ENCODE measurements around the gene MPP3. TPM values are rescaled to one million over a fixed set of nuclear protein-coding genes. Genes with fewer than 3 reads are reported as not detected.

MPP3 gene
- polyA plus RNA-seq, 12 donors = 3.1 to 42.0 (median 4.3) TPM; not detected in 1

- no peak for DNase-seq
Measured at GRCh38 chr17:43864161-43864984, 31.4 kb upstream of the MPP3 start.

GRCh38 chr17:43861960-43862359 is 29.0 kb upstream of the MPP3 start:
- no peak for DNase-seq

GRCh38 chr17:43860927-43861622 is 28.1 kb upstream of the MPP3 start:
- no peak for DNase-seq

GRCh38 chr17:43860077-43860725 is 27.3 kb upstream of the MPP3 start:
- DNase-seq = no peak

- no peak for DNase-seq
Measured at GRCh38 chr17:43857957-43858600, 25.1 kb upstream of the MPP3 start.

- DNase-seq = no peak
Measured at GRCh38 chr17:43857141-43857540, 24.2 kb upstream of the MPP3 start.

GRCh38 chr17:43856141-43856540 is 23.2 kb upstream of the MPP3 start:
- DNase-seq = no peak

- no peak for DNase-seq
Measured at GRCh38 chr17:43855061-43855460, 22.1 kb upstream of the MPP3 start.

GRCh38 chr17:43854498-43854897 is 21.6 kb upstream of the MPP3 start:
- DNase-seq = no peak

GRCh38 chr17:43853546-43853945 is 20.6 kb upstream of the MPP3 start:
- DNase-seq = no peak

- DNase-seq = no peak
Measured at GRCh38 chr17:43852571-43852970, 19.6 kb upstream of the MPP3 start.

- DNase-seq = no peak
Measured at GRCh38 chr17:43849116-43849515, 16.2 kb upstream of the MPP3 start.

GRCh38 chr17:43848601-43849000 is 15.7 kb upstream of the MPP3 start:
- no peak for DNase-seq

GRCh38 chr17:43846963-43847371 is 14.0 kb upstream of the MPP3 start, which contains the start of gene CD300LG:
CD300LG (plus strand) TSS chr17:43847176; CDS start chr17:43847217, 41 bp downstream.
- no peak for DNase-seq

GRCh38 chr17:43846221-43846712 is 13.3 kb upstream of the MPP3 start:
- peak; percentile 71 for DNase-seq

GRCh38 chr17:43845766-43846165 is 12.8 kb upstream of the MPP3 start:
- DNase-seq = no peak

- no peak for DNase-seq
Measured at GRCh38 chr17:43844241-43844640, 11.3 kb upstream of the MPP3 start.

- DNase-seq = no peak
Measured at GRCh38 chr17:43842975-43843325, 10.0 kb upstream of the MPP3 start.

- DNase-seq = peak; percentile 61
Measured at GRCh38 chr17:43842091-43842974, 9.4 kb upstream of the MPP3 start.

GRCh38 chr17:43841282-43841681 is 8.3 kb upstream of the MPP3 start:
- no peak for DNase-seq

- no peak for DNase-seq
Measured at GRCh38 chr17:43840814-43841213, 7.9 kb upstream of the MPP3 start.
